Erythroblast (primary cell): ENCODE results near the gene RPH3AL.
"Not testable (repeated sequence)": the region's sequence is repeated elsewhere in the genome, so short reads cannot be mapped to it uniquely, and the experiment has no call there.

ENCODE experiments used
- DNase-seq, 2 experiments: peaks; one replicate each; lab custom pipeline; 2025; lab: John Stamatoyannopoulos, UW
- GATA1 ChIP-seq: IDR thresholded peaks from 2 replicates; pipeline ENCODE4 v1.6.1; 2011; ENCODE audit warnings: low read depth, mild to moderate bottlenecking, control low read depth, low read length, moderate library complexity
- POLR2A ChIP-seq: IDR thresholded peaks from 2 replicates; pipeline ENCODE4 v1.6.1; 2011; ENCODE audit warnings: mild to moderate bottlenecking, low read length

RPH3AL gene

DNA sequence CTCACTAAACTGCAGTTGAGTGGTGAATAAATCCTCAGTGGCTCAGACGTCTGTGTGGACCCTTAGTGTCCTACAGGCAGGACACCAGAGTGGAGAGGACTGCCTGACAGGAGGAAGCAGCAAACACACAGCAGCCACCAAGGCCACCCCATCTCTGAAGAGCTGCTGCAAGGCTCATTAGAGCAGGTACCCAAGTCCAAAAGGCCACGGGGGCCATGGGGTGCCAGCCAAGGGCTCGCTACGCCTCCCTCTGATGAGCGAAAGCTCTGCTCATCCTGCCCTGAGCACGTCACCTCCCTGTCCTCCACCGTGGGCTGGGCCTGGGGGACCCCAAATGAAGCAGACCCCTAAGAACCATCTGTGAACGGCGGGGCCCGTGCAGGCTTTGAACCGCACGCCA is 101.1 kb downstream of the RPH3AL start:
- no peak for DNase-seq
- TF ChIP-seq GATA1 (no peak), POLR2A (no peak)

DNA sequence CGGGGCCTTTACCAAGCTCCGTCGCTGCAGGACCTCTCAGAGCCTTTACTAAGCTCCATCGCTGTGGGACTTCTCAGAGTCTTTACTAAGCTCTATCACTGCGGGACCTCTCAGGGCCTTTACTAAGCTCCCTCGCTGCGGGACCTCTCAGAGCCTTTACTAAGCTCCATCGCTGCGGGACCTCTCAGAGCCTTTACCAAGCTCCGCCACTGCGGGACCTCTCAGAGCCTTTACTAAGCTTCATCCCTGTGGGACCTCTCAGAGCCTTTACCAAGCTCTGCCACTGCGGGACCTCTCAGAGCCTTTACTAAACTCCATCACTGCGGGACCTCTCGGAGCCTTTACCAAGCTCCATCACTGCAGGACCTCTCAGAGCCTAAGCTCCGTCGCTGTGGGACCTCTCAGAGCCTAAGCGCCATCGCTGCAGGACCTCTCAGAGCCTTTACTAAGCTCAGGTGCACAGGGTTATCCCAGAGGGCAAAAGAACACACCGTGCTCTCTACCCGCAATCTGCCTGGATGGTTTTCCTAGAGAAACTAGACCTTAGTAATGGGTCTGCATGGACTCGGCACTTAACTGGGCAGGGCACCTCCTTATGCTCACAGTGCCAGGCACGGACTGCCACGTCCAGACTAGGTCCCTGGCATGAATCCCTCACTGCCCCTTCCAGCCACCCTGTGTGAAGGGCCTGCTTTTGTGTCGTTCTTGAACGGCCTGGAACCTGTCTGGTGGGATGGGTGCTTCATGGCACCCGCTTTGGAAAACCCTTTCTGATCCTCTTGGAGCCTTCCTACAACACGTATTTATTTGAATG is 101.9 kb downstream of the RPH3AL start:
- TF ChIP-seq POLR2A (no peak), GATA1 (no peak)
- DNase-seq, result no peak

DNA sequence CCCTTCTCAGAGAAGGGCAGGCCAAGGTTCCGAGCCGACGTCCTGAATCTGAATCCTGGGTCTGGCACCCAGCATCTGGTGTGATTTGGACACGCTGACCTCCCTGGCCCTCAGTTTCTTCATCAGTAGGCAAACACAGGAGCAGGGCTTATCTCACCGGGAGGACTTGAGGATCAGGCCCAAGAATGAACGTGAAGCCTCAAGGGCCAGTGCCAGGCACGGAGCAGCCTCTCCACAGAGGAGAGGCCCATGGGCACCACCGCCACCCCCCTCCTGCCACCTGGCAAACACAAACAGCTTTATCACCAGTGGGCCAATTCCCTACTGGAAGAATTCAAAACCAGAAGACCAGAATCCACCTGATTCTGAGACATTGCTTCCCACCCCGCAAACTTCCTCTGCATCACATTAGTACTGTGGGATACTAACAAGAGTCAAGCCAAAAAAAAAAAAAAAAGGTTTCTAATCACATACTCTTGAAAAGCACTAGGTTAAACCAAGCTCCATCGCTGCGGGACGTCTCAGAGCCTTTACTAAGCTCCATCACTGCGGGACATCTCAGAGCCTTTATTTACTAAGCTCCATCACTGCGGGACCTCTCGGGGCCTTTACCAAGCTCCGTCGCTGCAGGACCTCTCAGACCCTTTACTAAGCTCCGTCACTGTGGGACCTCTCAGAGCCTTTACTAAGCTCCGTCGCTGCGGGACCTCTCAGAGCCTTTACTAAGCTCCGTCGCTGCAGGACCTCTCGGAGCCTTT is 103.2 kb downstream of the RPH3AL start:
- no peak for DNase-seq
- TF ChIP-seq POLR2A, result no peak

DNA sequence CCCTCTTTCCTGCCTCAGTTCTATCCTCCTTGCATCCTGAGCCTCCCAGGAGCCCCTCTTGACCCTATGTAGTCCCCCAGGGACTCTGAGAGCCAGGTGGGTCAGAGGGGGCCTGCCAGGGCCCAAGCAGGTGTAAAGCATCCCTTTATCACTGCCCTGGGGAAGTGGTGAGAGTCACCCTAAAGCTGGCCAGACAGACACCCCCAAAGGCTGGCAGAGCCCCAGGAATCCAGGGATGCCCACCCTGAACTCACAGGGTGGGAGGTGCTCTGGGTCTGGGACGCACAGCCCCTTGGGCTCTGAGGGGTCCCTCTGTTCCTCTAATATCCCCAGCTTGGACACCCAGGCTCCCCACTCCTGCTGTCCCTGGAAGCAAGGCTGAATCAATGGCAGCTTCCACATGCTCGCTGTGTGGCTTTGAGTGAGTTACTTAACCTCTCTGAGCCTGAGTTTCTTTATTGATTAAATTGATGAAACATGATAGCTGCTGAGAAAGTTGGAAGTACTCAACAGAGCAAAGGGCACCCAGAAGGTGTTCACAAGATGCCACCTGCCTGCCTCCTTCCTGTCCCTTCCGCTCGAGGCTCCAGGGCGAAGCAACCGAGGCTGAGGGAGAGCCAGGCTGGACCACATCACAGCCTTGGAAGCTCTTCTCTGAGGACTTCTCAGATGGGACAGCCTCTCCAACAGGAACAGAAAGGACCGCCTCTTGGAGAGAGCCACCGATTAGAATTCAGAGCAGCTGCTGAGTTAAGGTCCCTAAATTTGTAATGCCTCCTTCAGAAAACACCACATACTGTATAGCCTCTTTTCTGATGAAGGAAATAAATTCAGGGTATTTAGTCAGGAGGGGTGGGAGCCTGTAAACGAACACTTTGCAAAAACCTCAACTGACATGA is 104.0 kb downstream of the RPH3AL start:
- TF ChIP-seq POLR2A, result no peak
- TF ChIP-seq GATA1, result no peak
- no peak for DNase-seq

- TF ChIP-seq POLR2A (no peak), GATA1 (no peak)
- no peak for DNase-seq
Measured at GRCh38 chr17:247767-248166, 104.8 kb downstream of the RPH3AL start.

GRCh38 chr17:246851-247421 is 105.7 kb downstream of the RPH3AL start:
- TF ChIP-seq GATA1 (no peak), POLR2A (no peak)
- no peak for DNase-seq

GRCh38 chr17:246226-246625 is 106.4 kb downstream of the RPH3AL start:
- no peak for DNase-seq
- TF ChIP-seq POLR2A, result no peak
- TF ChIP-seq GATA1, result no peak

- TF ChIP-seq POLR2A (no peak), GATA1 (no peak)
- no peak for DNase-seq
Measured at GRCh38 chr17:245611-246010, 107.0 kb downstream of the RPH3AL start.

DNA sequence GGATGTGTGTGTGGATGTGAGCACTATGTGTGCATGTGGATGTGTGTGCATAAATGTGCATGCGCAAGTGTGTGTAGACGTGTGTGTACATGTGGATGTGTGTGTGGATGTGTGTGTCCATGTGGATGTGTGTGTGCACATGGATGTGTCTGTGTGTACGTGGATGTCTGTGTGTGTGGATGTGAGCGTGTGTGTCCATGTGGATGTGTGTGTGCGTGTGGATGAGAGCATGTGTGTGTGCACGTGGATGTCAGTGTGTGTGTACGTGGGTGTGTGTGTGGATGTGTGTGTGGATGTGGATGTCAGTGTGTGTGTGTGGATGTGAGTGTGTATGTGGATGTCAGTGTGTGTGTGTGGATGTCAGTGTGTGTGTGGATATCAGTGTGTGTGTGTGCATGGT is 107.6 kb downstream of the RPH3AL start:
- TF ChIP-seq POLR2A (no peak), GATA1 (no peak)
- no peak for DNase-seq

GRCh38 chr17:243924-244323 is 108.7 kb downstream of the RPH3AL start:
- DNase-seq, result not testable (repeated sequence)

DNA sequence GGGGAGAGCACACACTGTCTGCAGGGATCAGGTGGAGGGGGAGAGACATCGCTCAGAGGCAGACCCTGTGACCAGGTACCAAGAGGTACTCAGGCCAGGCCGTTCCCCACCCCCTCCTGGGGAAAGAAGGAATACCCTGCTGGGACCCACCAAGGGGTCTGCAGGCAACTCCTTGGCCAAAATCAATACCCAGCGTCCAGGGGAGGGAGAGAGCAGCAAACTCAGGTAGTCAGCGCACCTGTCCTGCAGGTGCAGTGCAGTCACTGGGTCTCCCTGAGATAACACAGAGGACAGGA is 113.7 kb downstream of the RPH3AL start:
- TF ChIP-seq POLR2A (no peak), GATA1 (no peak)
- DNase-seq, result no peak

- no peak for DNase-seq
- TF ChIP-seq POLR2A (no peak), GATA1 (no peak)
Measured at GRCh38 chr17:238071-238963, 114.3 kb downstream of the RPH3AL start.
